K562 (cell line): ENCODE data around the gene PTTG1IP. TPM values are rescaled to one million over a fixed set of nuclear protein-coding genes. Genes with fewer than 3 reads are reported as not detected.

ENCODE experiments used
- EWSR1 ChIP-seq: fragments of 450-650 bp; IDR thresholded peaks from 2 replicates; pipeline ENCODE4 v1.6.1; 2018; ENCODE audit warnings: borderline replicate concordance, mild to moderate bottlenecking, low read depth, moderate library complexity; ENCODE audit not compliant: partially characterized antibody
- FOXP1 ChIP-seq: sonication (generic); formaldehyde crosslinking; IDR thresholded peaks from 2 replicates; pipeline ENCODE4 v1.8.0; 2022; ENCODE audit warnings: mild to moderate bottlenecking, missing genetic modification reagents
- HNRNPK ChIP-seq: fragments of 200-400 bp; formaldehyde crosslinking; IDR thresholded peaks from one replicate; pipeline ENCODE4 v1.6.1; 2018; ENCODE audit warnings: mild to moderate bottlenecking, low read depth, low read length; ENCODE audit not compliant: poor library complexity, severe bottlenecking
- MITF ChIP-seq: IDR thresholded peaks from 2 replicates; pipeline ENCODE4 v1.6.1; 2014; ENCODE audit warnings: antibody characterized with exemption
- PHTF2 ChIP-seq: fragments of 250-450 bp; sonication (Bioruptor Pico); IDR thresholded peaks from 2 replicates; pipeline ENCODE4 v1.5.0; 2021; ENCODE audit warnings: mild to moderate bottlenecking
- POLR2G ChIP-seq: fragments of 200-400 bp; formaldehyde crosslinking; IDR thresholded peaks from 2 replicates; pipeline ENCODE4 v1.6.1; 2017; ENCODE audit warnings: low read depth, mild to moderate bottlenecking, antibody characterized with exemption, low read length, moderate library complexity
- RAD21 ChIP-seq, 2 experiments: fragments of 250-450 bp in 1 of 2; fragments of 450-650 bp in 1 of 2; sonication (Bioruptor Pico) in 1 of 2; formaldehyde crosslinking in 1 of 2; IDR thresholded peaks in 1 of 2; conservative IDR thresholded peaks in 1 of 2; 2 replicates each; pipeline versions ENCODE4 v1.4.0 to v1.8.0; 2020 to 2022; ENCODE audit warnings: mild to moderate bottlenecking in 2 of 2, moderate library complexity in 1 of 2
- RBM15 ChIP-seq: fragments of 200-400 bp; formaldehyde crosslinking; IDR thresholded peaks from 2 replicates; pipeline ENCODE4 v1.6.1; 2018; ENCODE audit warnings: mild to moderate bottlenecking, low read length, moderate library complexity; ENCODE audit not compliant: insufficient read depth
- REST ChIP-seq, 2 experiments: fragments of 450-650 bp; formaldehyde crosslinking in 1 of 2; IDR thresholded peaks; 2 replicates each; pipeline versions ENCODE4 v1.4.0 to v1.6.1; 2014 to 2020; ENCODE audit warnings: mild to moderate bottlenecking in 2 of 2, borderline replicate concordance in 1 of 2, low read depth in 1 of 2
- TOE1 ChIP-seq, 2 experiments: fragments of 450-650 bp in 1 of 2; sonication (generic) in 1 of 2; formaldehyde crosslinking in 1 of 2; IDR thresholded peaks; 2 replicates each; pipeline versions ENCODE4 v1.7.1 to v1.8.0; 2016 to 2022; ENCODE audit warnings: borderline replicate concordance in 2 of 2, mild to moderate bottlenecking in 2 of 2, antibody characterized with exemption in 1 of 2, inconsistent platforms in 1 of 2, low read depth in 1 of 2, missing genetic modification reagents in 1 of 2, moderate library complexity in 1 of 2
- ZBTB33 ChIP-seq: sonication (generic); formaldehyde crosslinking; IDR thresholded peaks from 2 replicates; pipeline ENCODE4 v1.8.1; 2023; ENCODE audit warnings: mild to moderate bottlenecking, missing genetic modification reagents
- ZBTB49 ChIP-seq: sonication (generic); formaldehyde crosslinking; IDR thresholded peaks from 2 replicates; pipeline ENCODE4 v1.8.0; 2022; ENCODE audit warnings: missing genetic modification reagents, mild to moderate bottlenecking, borderline replicate concordance
- ZFPM2 ChIP-seq: fragments of 250-450 bp; sonication (Bioruptor Pico); IDR thresholded peaks from 2 replicates; pipeline ENCODE4 v1.5.1; 2022; ENCODE audit warnings: mild to moderate bottlenecking
- polyA plus RNA-seq, 8 experiments: library from polyadenylated mRNA; depleted of rRNA in 4 of 8; stranded (reverse) in 5 of 8; unstranded in 3 of 8; fragments of >200 nt; fragmentation: Nextera tagmentation in 2 of 8; fragmentation: Illumina TruSeq in 1 of 8; extraction: Ambion mirVana in 2 of 8; extraction: Trizol in 1 of 8; gene quantifications; 2 replicates each; pipeline versions ENCODE4 v1.2.1 to v1.2.3, GENCODE V29; 2011 to 2014; ENCODE audit warnings: inconsistent platforms in 1 of 8, missing spikeins in 1 of 8
- total RNA-seq, 7 experiments: library from RNA; depleted of rRNA in 6 of 7; stranded (reverse); fragments of >200 nt in 6 of 7; fragmentation: Illumina TruSeq in 2 of 7; extraction: Trizol in 2 of 7; gene quantifications; 2 replicates each; pipeline versions ENCODE4 v1.2.1 to v1.2.3, GENCODE V29; 2011 to 2021; ENCODE audit warnings: low replicate concordance in 1 of 7

Gene PTTG1IP
- total and polyA plus RNA-seq, 9 of the 15 experiments (the other 6 are each of a cell fraction or from before 2014, with no cell fraction given): 5.0 to 99.3 (median 82.4) TPM

GRCh38 chr21:44874240-44874496 lies 678 bp upstream of the PTTG1IP start (continued):
- no peak for TF ChIP-seq ZBTB49 (CRISPR knock-in tag)
- TF ChIP-seq MITF: no peak
- TF ChIP-seq POLR2G: no peak
- no peak for TF ChIP-seq RAD21 (CRISPR knock-in tag; conservative IDR thresholded peaks at IDR 0.05 in 1 of 2, IDR thresholded peaks at IDR 0.05 in 1 of 2)
- TF ChIP-seq TOE1 (IDR thresholded peaks at IDR 0.05; ENCODE audit: borderline replicate concordance): no peak
- no peak for TF ChIP-seq TOE1 (CRISPR knock-in tag; IDR thresholded peaks at IDR 0.05; ENCODE audit: borderline replicate concordance, low read depth)
- TF ChIP-seq ZFPM2 (CRISPR knock-in tag): peak; percentile 50; the same call in 1 of the 2 replicates
- TF ChIP-seq RBM15: no peak
- no peak for TF ChIP-seq PHTF2 (CRISPR knock-in tag)
- TF ChIP-seq ZBTB33 (CRISPR knock-in tag): no peak
- TF ChIP-seq EWSR1: no peak
- TF ChIP-seq HNRNPK: no peak
- TF ChIP-seq FOXP1 (CRISPR knock-in tag): no peak; the same call in 1 of the 2 replicates
- no peak for TF ChIP-seq REST (IDR thresholded peaks at IDR 0.05; ENCODE audit: borderline replicate concordance)
- TF ChIP-seq REST (CRISPR knock-in tag; IDR thresholded peaks at IDR 0.05; ENCODE audit: low read depth): no peak
